NT2/D1 (cell line): ENCODE measurements around the gene CD7.

Experiments
- SUZ12 ChIP-seq: IDR thresholded peaks from 2 replicates; pipeline ENCODE4 v1.6.1; 2011; ENCODE audit not compliant: insufficient read length, insufficient read depth; ENCODE audit errors: extremely low read depth
- YY1 ChIP-seq: IDR thresholded peaks from 2 replicates; pipeline ENCODE4 v1.6.1; 2011; ENCODE audit not compliant: insufficient read length, insufficient read depth
- ZNF274 ChIP-seq: IDR thresholded peaks from 2 replicates; pipeline ENCODE4 v1.6.1; 2011; ENCODE audit warnings: mild to moderate bottlenecking, low read depth, low read length

- TF ChIP-seq YY1 (no peak), SUZ12 (no peak), ZNF274 (no peak)
Observed at GRCh38 chr17:82320140-82320840, 2.9 kb upstream of the CD7 start.
